Spinal cord (tissue), 10 donors: ENCODE measurements around the gene CHN1. TPM values are rescaled to one million over a fixed set of nuclear protein-coding genes. Genes with fewer than 3 reads are reported as not detected.

ENCODE experiments used
- DNase-seq, 6 donors: peaks; one replicate each; pipeline versions ENCODE4 v3.0.0 to v3.0.0-alpha.2; 2013 to 2015; ENCODE audit warnings: low spot score in 6 of 6, low read depth in 4 of 6
- H3K27ac ChIP-seq: one replicate; pipeline ENCODE4 v1.5.1; 2013; ENCODE audit warnings: low read depth, low read length, control low read depth
- H3K27me3 ChIP-seq: one replicate; pipeline ENCODE4 v1.6.1; 2013; ENCODE audit warnings: low read length; ENCODE audit not compliant: control insufficient read depth, insufficient read depth
- H3K36me3 ChIP-seq: one replicate; pipeline ENCODE4 v1.6.1; 2013; ENCODE audit warnings: low read length; ENCODE audit not compliant: control insufficient read depth, insufficient read depth
- H3K4me1 ChIP-seq: one replicate; pipeline ENCODE4 v1.6.1; 2013; ENCODE audit warnings: low read length; ENCODE audit not compliant: control insufficient read depth, insufficient read depth
- H3K4me3 ChIP-seq: one replicate; pipeline ENCODE4 v1.5.1; 2013; ENCODE audit warnings: low read depth, low read length, control low read depth
- H3K9me3 ChIP-seq: one replicate; pipeline ENCODE4 v1.6.1; 2013; ENCODE audit warnings: low read length; ENCODE audit not compliant: control insufficient read depth, insufficient read depth
- WGBS: methylation state at CpG from one replicate; pipeline ENCODE4 v1.1.5; 2013; ENCODE audit warnings: missing lambda C conversion rate; ENCODE audit not compliant: insufficient coverage; 5-methylcytosine and 5-hydroxymethylcytosine counted together
- polyA plus RNA-seq, 2 donors: library from polyadenylated mRNA; unstranded; fragments of 120-200 nt; gene quantifications; one replicate each; pipeline ENCODE4 v1.2.1, GENCODE V29; 2013; ENCODE audit not compliant: insufficient read length in 2 of 2
- total RNA-seq, 2 donors: library from RNA; depleted of rRNA in 1 of 2; stranded (reverse); fragments of 120-200 nt in 1 of 2; fragments of >200 nt in 1 of 2; gene quantifications; one replicate each; pipeline versions ENCODE4 v1.2.3 to v1.2.4, GENCODE V29; 2013 to 2014
- donor health status: healthy.

Gene CHN1
- total and polyA plus RNA-seq, 4 donors = 56.9 to 72.4 (median 64.0) TPM

GRCh38 chr2:175015340-175015739, 10.2 kb upstream of the CHN1 start:
- Histone ChIP-seq H3K36me3 (no peaks in the 10 kb centered on the region), H3K4me1 (no peaks in the 10 kb centered on the region), H3K4me3 (no peak overlapping the region), H3K27ac (no peak overlapping the region), H3K27me3 (no peaks in the 10 kb centered on the region), H3K9me3 (no peaks in the 10 kb centered on the region)
- no peak for DNase-seq
- 63% methylated on average over 3 of the region's 3 CpGs for WGBS

DNA sequence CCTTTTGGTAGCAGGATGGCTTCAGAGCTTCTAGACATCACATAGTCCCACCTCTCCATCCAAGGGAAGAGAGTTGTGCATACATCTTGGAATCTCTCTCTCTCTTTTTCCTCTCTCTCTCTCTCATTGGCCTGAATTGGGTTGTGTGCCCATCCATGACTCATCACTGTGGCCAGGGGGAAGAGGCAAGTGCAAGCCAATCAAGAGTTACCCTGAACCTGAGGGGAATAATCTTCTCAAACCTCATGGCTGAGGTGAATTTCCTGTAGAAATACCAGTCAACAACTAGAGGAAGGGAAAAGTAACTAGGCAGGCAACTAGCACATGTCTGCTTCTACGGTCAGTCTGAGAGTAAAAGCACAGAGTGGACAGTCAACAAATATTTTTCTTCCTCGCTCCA, 7.3 kb upstream of the CHN1 start:
- Histone ChIP-seq H3K27me3 (peaks cover 5% of the 10 kb centered on the region), H3K27ac (no peak overlapping the region), H3K4me1 (no peaks in the 10 kb centered on the region), H3K36me3 (no peaks in the 10 kb centered on the region), H3K4me3 (no peak overlapping the region), H3K9me3 (no peaks in the 10 kb centered on the region)
- DNase-seq = no peak
- WGBS = no CpG with 5 or more reads among the region's 2 CpGs

- H3K36me3 ChIP-seq = no peaks in the 10 kb centered on the region
- 59% methylated on average over 1 of the region's 1 CpG for WGBS
- peaks cover 8% of the 10 kb centered on the region for H3K27me3 ChIP-seq
- no peak overlapping the region for H3K4me3 ChIP-seq
- H3K27ac ChIP-seq = no peak overlapping the region
- H3K4me1 ChIP-seq = no peaks in the 10 kb centered on the region
- no peaks in the 10 kb centered on the region for H3K9me3 ChIP-seq
- no peak for DNase-seq
Measured at GRCh38 chr2:175011505-175011904, 6.3 kb upstream of the CHN1 start.

GRCh38 chr2:175010848-175011254, 5.7 kb upstream of the CHN1 start:
- H3K4me1 ChIP-seq = no peaks in the 10 kb centered on the region

GRCh38 chr2:175009917-175010621, 4.9 kb upstream of the CHN1 start:
- H3K27me3 ChIP-seq = peaks cover 8% of the 10 kb centered on the region
- H3K4me3 ChIP-seq = no peak overlapping the region
- H3K9me3 ChIP-seq = no peaks in the 10 kb centered on the region
- no peak overlapping the region for H3K27ac ChIP-seq
- no CpG with 5 or more reads among the region's 3 CpGs for WGBS
- no peaks in the 10 kb centered on the region for H3K36me3 ChIP-seq
- peaks cover 3% of the 10 kb centered on the region for H3K4me1 ChIP-seq
- DNase-seq = no peak

More at GRCh38 chr2:175010848-175011254, 5.7 kb upstream of the CHN1 start:
- Histone ChIP-seq H3K4me3 (no peak overlapping the region), H3K9me3 (no peaks in the 10 kb centered on the region), H3K27ac (no peak overlapping the region), H3K36me3 (no peaks in the 10 kb centered on the region), H3K27me3 (peaks cover 8% of the 10 kb centered on the region)
- WGBS = no CpG with 5 or more reads among the region's 1 CpG
- peak in 1 of 6 donors; percentile 47 for DNase-seq

DNA sequence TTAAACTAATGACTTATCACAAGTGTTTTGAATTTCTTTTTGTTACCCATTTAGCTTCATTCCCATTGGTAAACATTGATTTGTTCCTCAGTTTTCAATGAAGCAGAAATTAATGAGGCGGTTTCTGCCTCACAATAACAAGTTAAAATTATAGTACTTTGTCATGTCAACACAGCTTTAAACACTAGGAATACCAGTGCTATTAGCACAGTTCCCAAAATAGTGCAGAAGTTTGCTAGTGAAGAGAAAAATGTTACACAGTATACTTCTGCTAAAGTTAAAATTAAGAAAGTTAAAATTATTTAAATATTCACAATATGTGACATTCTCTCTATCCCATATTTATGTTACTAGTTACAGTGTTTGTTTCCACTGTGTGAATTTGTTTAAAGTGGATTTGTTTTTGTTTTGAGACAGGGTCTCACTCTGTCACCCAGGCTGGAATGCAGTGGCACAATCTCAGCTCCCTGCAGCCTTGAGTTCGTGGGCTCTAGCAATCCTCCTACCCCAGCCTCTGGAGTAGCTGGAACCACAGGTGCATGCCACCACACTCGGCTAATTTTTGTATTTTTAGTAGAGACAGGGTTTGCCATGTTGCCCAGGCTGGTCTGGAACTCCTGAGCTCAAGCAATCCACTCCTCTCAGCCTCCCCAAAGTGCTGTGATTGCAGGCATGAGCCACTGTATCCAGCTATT, 3.8 kb upstream of the CHN1 start:
- WGBS = 73% methylated on average over 1 of the region's 3 CpGs
- H3K9me3 ChIP-seq = no peaks in the 10 kb centered on the region
- H3K4me1 ChIP-seq = peaks cover 3% of the 10 kb centered on the region
- no peaks in the 10 kb centered on the region for H3K36me3 ChIP-seq
- no peak for DNase-seq
- no peak overlapping the region for H3K27ac ChIP-seq
- peaks cover 8% of the 10 kb centered on the region for H3K27me3 ChIP-seq
- no peak overlapping the region for H3K4me3 ChIP-seq

GRCh38 chr2:175008009-175008408, 2.8 kb upstream of the CHN1 start:
- Histone ChIP-seq H3K4me1 (peaks cover 3% of the 10 kb centered on the region), H3K9me3 (no peaks in the 10 kb centered on the region), H3K36me3 (no peaks in the 10 kb centered on the region), H3K27me3 (peaks cover 8% of the 10 kb centered on the region), H3K27ac (no peak overlapping the region), H3K4me3 (no peak overlapping the region)
- no peak for DNase-seq
- no CpG with 5 or more reads among the region's 4 CpGs for WGBS

GRCh38 chr2:175007510-175007909, 2.3 kb upstream of the CHN1 start:
- H3K9me3 ChIP-seq = no peaks in the 10 kb centered on the region
- H3K27me3 ChIP-seq = peaks cover 8% of the 10 kb centered on the region
- H3K36me3 ChIP-seq = no peaks in the 10 kb centered on the region
- DNase-seq = no peak
- no peak overlapping the region for H3K4me3 ChIP-seq
- WGBS = 40% methylated on average over 1 of the region's 3 CpGs
- peaks cover 3% of the 10 kb centered on the region for H3K4me1 ChIP-seq
- no peak overlapping the region for H3K27ac ChIP-seq

DNA sequence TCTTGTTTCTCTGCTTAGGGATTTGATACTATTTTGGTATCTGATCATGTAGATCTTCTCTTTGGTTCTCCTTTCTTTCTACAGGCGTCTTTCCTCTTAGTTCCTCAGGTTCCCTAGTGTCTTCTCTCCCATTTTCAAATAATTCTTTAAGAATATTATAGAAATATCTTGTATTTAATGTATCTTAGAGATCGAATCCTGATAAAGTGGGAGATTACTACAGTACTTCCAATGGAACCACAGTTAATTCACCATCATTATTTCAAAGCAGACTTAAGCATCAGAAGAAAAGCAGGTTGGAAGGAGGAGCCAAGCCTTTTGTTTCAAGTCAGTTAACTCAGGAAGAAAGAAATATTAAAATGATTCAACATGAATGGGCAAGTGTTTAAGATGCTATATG, 1.1 kb upstream of the CHN1 start:
- H3K27ac ChIP-seq = no peak overlapping the region
- peak in 1 of 6 donors; percentile 68 for DNase-seq
- peaks cover 8% of the 10 kb centered on the region for H3K27me3 ChIP-seq
- no CpG with 5 or more reads among the region's 2 CpGs for WGBS
- peak overlapping the region; percentile 45 for H3K4me3 ChIP-seq
- no peaks in the 10 kb centered on the region for H3K9me3 ChIP-seq
- no peaks in the 10 kb centered on the region for H3K36me3 ChIP-seq
- peaks cover 3% of the 10 kb centered on the region for H3K4me1 ChIP-seq
